Stomach (tissue), 4 donors: ENCODE results near the gene HOXD10.

Experiments used
- CTCF ChIP-seq, 7 experiments: fragments of 450-650 bp in 4 of 7; fragments of 200-600 bp in 3 of 7; sonication (generic) in 3 of 7; IDR thresholded peaks; one replicate each; pipeline ENCODE4 v1.5.1; 2016 to 2019; ENCODE audit warnings: antibody characterized with exemption in 7 of 7, control low read depth in 2 of 7, mild to moderate bottlenecking in 1 of 7
- EP300 ChIP-seq: sonication (generic); formaldehyde crosslinking; IDR thresholded peaks from one replicate; pipeline ENCODE4 v1.6.1; 2017; ENCODE audit warnings: antibody characterized with exemption
- POLR2A ChIP-seq, 4 donors: fragments of 450-650 bp; IDR thresholded peaks; one replicate each; pipeline ENCODE4 v1.6.1; 2016; ENCODE audit warnings: antibody characterized with exemption in 4 of 4, control low read depth in 2 of 4, mild to moderate bottlenecking in 1 of 4, moderate library complexity in 1 of 4
- POLR2AphosphoS5 ChIP-seq, 3 donors: sonication (generic); formaldehyde crosslinking; IDR thresholded peaks; one replicate each; pipeline ENCODE4 v1.6.1; 2016; ENCODE audit warnings: antibody characterized with exemption in 3 of 3

- TF ChIP-seq CTCF (IDR thresholded peaks at IDR 0.05) (no peak), POLR2AphosphoS5 (IDR thresholded peaks at IDR 0.05) (no peak), EP300 (no peak), POLR2A (IDR thresholded peaks at IDR 0.05) (no peak)
Measured at GRCh38 chr2:176122683-176123410, 6.3 kb downstream of the HOXD10 start, which contains the start of gene HOXD9.
